BJ (cell line): ENCODE results near the gene SPOP. TPM values are rescaled to one million over a fixed set of nuclear protein-coding genes. Genes with fewer than 3 reads are reported as not detected.

Experiments
- CTCF ChIA-PET: fragments of 350-600 bp; formaldehyde crosslinking; extraction: SDS; loops from one replicate; lab custom pipeline; 2021; ENCODE audit warnings: antibody characterized with exemption, inconsistent platforms; lab: Yijun Ruan, JAX
- POLR2A ChIA-PET: fragments of 300-600 bp; sonication (Branson Sonifier 250); formaldehyde crosslinking; extraction: SDS; loops from one replicate; lab custom pipeline; 2021; ENCODE audit warnings: antibody characterized with exemption; lab: Charles Lee
- DNase-seq: peaks from one replicate; pipeline ENCODE4 v3.0.0-alpha.2; 2011; ENCODE audit warnings: low read depth
- H3K27me3 ChIP-seq: 2 replicates; pipeline ENCODE4 v1.6.0; 2011; ENCODE audit warnings: low read length; ENCODE audit not compliant: control insufficient read depth, insufficient read depth
- H3K36me3 ChIP-seq: 2 replicates; pipeline ENCODE4 v1.5.1; 2011; ENCODE audit warnings: low read length; ENCODE audit not compliant: control insufficient read depth, insufficient read depth
- H3K4me3 ChIP-seq: 2 replicates; pipeline ENCODE4 v1.5.1; 2011; ENCODE audit warnings: low read depth, mild to moderate bottlenecking, control low read depth, low read length
- polyA plus RNA-seq: library from polyadenylated mRNA; depleted of rRNA; stranded (reverse); fragments of >200 nt; gene quantifications from 2 replicates; pipeline ENCODE4 v1.2.3, GENCODE V29; 2011
- TF ChIP-seq, protein P1 (sequence below): IDR thresholded peaks from 2 replicates; pipeline ENCODE4 v1.5.1; 2011; ENCODE audit warnings: low read depth, mild to moderate bottlenecking, control low read depth, inconsistent platforms, low read length, moderate library complexity; ENCODE audit not compliant: insufficient read depth

SPOP gene
- polyA plus RNA-seq, 1 experiment, result 136 TPM

DNA sequence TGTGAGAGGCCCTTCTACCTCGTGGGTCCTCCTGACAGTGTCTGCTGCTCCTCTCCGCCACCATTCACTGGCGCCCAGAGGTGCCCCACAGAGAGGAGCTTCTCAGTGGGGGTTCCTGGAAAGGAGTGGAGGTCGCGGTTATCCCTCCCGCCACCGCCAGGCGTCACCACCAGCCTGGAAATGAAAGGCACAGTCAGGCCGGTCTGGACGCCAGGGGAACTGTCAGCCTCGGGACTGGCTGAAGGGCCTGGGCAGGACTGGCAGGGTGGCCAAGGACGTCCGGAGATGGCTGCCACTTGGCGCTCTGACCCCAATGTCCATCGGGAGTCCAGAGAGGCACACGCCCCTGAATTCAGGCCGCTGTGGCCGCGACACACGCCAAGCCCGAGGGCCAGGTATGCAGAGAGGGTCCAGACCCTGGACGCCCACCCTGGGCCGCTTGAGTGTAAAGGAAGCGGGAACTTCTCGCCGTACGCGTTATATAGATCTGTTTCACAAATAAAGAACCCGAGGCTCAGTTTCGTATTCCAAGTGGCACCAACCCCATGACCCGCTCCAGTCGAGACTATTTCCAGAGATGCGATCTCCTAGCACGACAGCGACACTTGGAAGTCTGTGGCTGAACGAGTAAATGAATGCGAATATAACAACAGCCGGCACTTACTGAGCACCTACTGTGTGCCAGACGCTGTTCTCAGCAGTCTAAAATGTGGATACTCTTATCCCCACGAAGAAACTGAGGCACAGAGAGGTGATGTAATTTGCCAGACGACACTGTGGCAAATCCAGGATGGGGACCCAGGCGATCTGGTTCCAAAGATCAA is 109.8 kb downstream of the SPOP start:
- TF ChIP-seq, protein P1, sequence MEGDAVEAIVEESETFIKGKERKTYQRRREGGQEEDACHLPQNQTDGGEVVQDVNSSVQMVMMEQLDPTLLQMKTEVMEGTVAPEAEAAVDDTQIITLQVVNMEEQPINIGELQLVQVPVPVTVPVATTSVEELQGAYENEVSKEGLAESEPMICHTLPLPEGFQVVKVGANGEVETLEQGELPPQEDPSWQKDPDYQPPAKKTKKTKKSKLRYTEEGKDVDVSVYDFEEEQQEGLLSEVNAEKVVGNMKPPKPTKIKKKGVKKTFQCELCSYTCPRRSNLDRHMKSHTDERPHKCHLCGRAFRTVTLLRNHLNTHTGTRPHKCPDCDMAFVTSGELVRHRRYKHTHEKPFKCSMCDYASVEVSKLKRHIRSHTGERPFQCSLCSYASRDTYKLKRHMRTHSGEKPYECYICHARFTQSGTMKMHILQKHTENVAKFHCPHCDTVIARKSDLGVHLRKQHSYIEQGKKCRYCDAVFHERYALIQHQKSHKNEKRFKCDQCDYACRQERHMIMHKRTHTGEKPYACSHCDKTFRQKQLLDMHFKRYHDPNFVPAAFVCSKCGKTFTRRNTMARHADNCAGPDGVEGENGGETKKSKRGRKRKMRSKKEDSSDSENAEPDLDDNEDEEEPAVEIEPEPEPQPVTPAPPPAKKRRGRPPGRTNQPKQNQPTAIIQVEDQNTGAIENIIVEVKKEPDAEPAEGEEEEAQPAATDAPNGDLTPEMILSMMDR, result peak; percentile 88
- DNase-seq, result no peak
- ChIA-PET CTCF (interaction anchor here (0.5 to 18.4 kb wide), 24 partner anchors 12 to 433 kb away, joined by 3 to 638 read pairs (median 4); partner anchors contain the start of genes DLX3 and SLC35B1), POLR2A (no interaction called here)
- Histone ChIP-seq H3K4me3 (peak overlapping the region; percentile 23), H3K36me3 (no peaks in the 10 kb centered on the region), H3K27me3 (peaks cover 7% of the 10 kb centered on the region)

DNA sequence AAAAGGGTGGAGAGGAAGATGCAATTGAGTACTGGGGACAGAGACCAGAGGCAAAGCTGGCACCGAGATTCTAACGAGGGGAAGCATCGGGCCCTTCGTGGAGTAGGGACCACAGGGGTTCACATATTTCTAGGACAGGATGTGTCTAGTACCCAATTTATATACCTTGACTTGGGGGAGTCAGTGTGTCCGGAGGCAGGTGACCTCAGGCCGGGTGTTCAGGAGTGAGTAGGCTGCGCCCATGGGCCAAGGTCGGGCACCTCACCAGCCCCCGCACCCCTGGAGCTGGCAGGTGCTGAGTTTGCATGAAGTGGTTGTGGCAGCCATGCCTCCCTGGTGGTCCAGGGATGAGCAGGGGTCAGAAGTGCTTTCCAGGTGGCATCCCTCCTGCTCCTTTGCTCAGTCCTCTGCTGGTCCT is 110.8 kb downstream of the SPOP start:
- H3K4me3 ChIP-seq, result no peak overlapping the region
- no peaks in the 10 kb centered on the region for H3K36me3 ChIP-seq
- ChIA-PET CTCF (interaction anchor here (0.5 to 18.4 kb wide), 22 partner anchors 11 to 434 kb away, joined by 3 to 638 read pairs (median 4); partner anchors contain the start of genes DLX3 and SLC35B1), POLR2A (no interaction called here)
- TF ChIP-seq, protein P1, result no peak
- no peak for DNase-seq
- H3K27me3 ChIP-seq, result peaks cover 7% of the 10 kb centered on the region

DNA sequence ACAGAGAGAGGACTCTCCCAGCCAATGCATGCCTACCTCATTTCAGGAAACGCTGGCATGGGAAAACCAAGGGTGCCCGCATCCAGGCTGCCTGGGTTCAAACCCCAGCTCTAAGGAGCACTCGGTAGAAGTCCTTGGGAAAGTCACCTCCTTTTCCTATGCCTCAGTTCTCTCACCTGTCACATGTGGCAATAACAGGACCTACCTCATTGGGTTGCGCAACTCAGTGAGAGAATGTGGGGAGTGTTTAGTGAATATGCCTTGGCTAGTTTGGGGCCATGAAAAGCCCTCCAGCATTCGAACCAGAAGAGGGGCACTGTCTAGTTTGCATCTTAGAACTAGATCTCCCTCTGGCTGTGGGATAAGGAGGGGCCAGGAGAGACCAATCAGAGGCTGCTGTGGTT is 111.2 kb downstream of the SPOP start:
- POLR2A ChIA-PET, result no interaction called here
- no peak for DNase-seq

DNA sequence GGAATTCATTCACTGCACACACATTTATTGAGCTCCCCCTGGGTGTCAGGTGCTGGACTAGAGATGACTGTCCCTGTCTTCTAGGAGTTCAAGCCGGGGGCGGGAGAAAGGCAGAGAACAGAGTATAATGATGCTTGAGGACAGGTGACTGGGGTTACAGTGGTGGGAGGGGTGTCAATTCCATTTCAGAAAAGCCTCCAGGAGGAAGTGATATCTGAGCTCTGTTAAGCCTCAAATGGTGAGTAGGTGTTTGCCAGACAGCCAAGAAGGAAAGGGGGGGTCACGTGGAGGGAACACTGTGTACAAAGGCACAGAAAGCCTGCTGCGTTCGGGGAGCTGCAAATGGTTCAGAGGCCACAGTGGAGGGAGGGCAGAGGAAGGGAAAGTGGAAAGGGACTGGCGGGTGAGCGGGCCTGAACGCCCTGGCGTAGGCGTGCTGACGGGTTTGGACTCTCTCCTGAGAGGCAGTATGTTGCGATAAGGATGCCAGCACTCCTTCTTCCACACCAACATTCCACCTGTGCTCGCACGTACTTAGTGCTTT is 111.9 kb downstream of the SPOP start:
- Histone ChIP-seq H3K4me3 (no peak overlapping the region), H3K36me3 (no peaks in the 10 kb centered on the region), H3K27me3 (peaks cover 7% of the 10 kb centered on the region)
- ChIA-PET CTCF (interaction anchor here (0.8 to 18.4 kb wide), 8 partner anchors 10 to 433 kb away, joined by 3 to 638 read pairs (median 6); partner anchors contain the start of genes NGFR, NXPH3 and SLC35B1), POLR2A (no interaction called here)
- no peak for DNase-seq
- TF ChIP-seq, protein P1, result no peak

More for the DNA sequence above, 111.2 kb downstream of the SPOP start:
- Histone ChIP-seq H3K4me3 (no peak overlapping the region), H3K36me3 (no peaks in the 10 kb centered on the region), H3K27me3 (peaks cover 7% of the 10 kb centered on the region)
- CTCF ChIA-PET, result interaction anchor here (1.5 to 18.4 kb wide), 6 partner anchors 9 to 432 kb away, joined by 3 to 638 read pairs (median 14); partner anchors contain the start of genes NXPH3 and SLC35B1
- TF ChIP-seq, protein P1, result no peak

DNA sequence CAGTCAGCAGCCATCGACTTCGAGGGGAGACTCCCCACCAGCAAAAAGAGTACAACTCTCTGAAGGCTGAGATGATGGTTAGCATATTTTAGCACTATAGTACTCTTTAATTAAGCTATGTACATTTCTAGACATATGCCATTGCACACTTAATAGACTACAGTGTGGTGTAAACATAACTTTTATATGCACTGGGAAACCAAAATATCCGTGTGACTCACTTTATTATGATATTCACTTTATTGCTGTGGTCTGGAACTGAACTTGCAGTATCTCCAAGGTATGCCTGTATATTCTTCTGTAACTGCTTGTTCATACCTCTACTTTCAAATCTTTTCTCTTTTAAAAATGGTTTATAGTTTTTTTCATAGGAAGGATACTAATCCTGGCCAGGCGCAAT is 113.3 kb downstream of the SPOP start:
- peaks cover 6% of the 10 kb centered on the region for H3K27me3 ChIP-seq
- TF ChIP-seq, protein P1, result no peak
- no peak overlapping the region for H3K4me3 ChIP-seq
- ChIA-PET POLR2A (no interaction called here), CTCF (interaction anchor here (1.2 to 18.4 kb wide), 5 partner anchors 8 to 434 kb away, joined by 3 to 638 read pairs (median 8); partner anchors contain the start of genes NXPH3 and SLC35B1)
- no peak for DNase-seq
- no peaks in the 10 kb centered on the region for H3K36me3 ChIP-seq
